ENCODE results near the gene EIF4G1. TPM values are rescaled to one million over a fixed set of nuclear protein-coding genes. Genes with fewer than 3 reads are reported as not detected.
A peak's percentile ranks its signal among the peaks of the same experiment; 100 is the strongest.

Gene EIF4G1
- total and polyA plus RNA-seq, 7 experiments from 2014 or later, result 19.1 to 341 (median 206) TPM

- ATAC-seq, result no peak
- Histone ChIP-seq H3K27ac (ENCODE audit: low read depth, low read length) (no peak overlapping the region), H3K27me3 (ENCODE audit: control insufficient read depth in 2 of 2, insufficient read depth in 2 of 2, low read length in 2 of 2) (no peaks in the 10 kb centered on the region), H3K9me3 (ENCODE audit: control insufficient read depth in 2 of 3, low read length in 3 of 3) (no peaks in the 10 kb centered on the region), H3K4me3 (ENCODE audit: low read length) (no peak overlapping the region), H3K36me3 (ENCODE audit: control insufficient read depth in 2 of 3, insufficient read depth in 3 of 3, low read length in 3 of 3) (peaks cover 0 to 3% (median 0%) of the 10 kb centered on the region in 3 experiments), H3K4me1 (ENCODE audit: control insufficient read depth in 2 of 2, insufficient read depth in 2 of 2, low read length in 2 of 2) (peaks cover 0 to 13% of the 10 kb centered on the region in 2 donors)
- no peaks in the 10 kb centered on the region for H3K9me3 Mint-ChIP-seq
- H3K4me3 Mint-ChIP-seq, result peak overlapping the region in 1 of 10 donors; percentile 74
- H3K27me3 Mint-ChIP-seq, result peaks cover 0 to 10% (median 0%) of the 10 kb centered on the region in 5 donors
- no peak overlapping the region for H3K27ac Mint-ChIP-seq
- ChIA-PET CTCF (no interaction called here), POLR2A (no interaction called here)
- intact Hi-C loops (cut with micrococcal nuclease), result no loop called here
- H3K4me1 Mint-ChIP-seq, result peaks cover 5 to 15% (median 9%) of the 10 kb centered on the region in 7 donors
- no peak for DNase-seq
- no peaks in the 10 kb centered on the region for H3K36me3 Mint-ChIP-seq
Observed at GRCh38 chr3:184357248-184358123, 43.1 kb downstream of the EIF4G1 start.

- H3K9me3 ChIP-seq (ENCODE audit: control insufficient read depth in 2 of 3, low read length in 3 of 3), result no peaks in the 10 kb centered on the region
- intact Hi-C loops (cut with micrococcal nuclease), result no loop called here
- CTCF ChIA-PET, result no interaction called here
Observed at GRCh38 chr3:184358124-184358767, 43.8 kb downstream of the EIF4G1 start.

GRCh38 chr3:184358921-184359350 lies 44.5 kb downstream of the EIF4G1 start:
- Mint-ChIP-seq H3K4me3 (no peak overlapping the region), H3K36me3 (peaks cover 0 to 4% (median 0%) of the 10 kb centered on the region in 5 donors), H3K27me3 (peaks cover 0 to 13% (median 0%) of the 10 kb centered on the region in 5 donors), H3K27ac (no peak overlapping the region), H3K9me3 (peaks cover 0 to 7% (median 0%) of the 10 kb centered on the region in 11 donors), H3K4me1 (peaks cover 9 to 18% (median 13%) of the 10 kb centered on the region in 7 donors)
- Histone ChIP-seq H3K9me3 (ENCODE audit: control insufficient read depth in 2 of 3, low read length in 3 of 3) (no peaks in the 10 kb centered on the region), H3K27me3 (ENCODE audit: control insufficient read depth in 2 of 2, insufficient read depth in 2 of 2, low read length in 2 of 2) (no peaks in the 10 kb centered on the region), H3K27ac (ENCODE audit: low read depth, low read length) (no peak overlapping the region), H3K36me3 (ENCODE audit: control insufficient read depth in 2 of 3, insufficient read depth in 3 of 3, low read length in 3 of 3) (peaks cover 0 to 5% (median 0%) of the 10 kb centered on the region in 3 experiments), H3K4me3 (ENCODE audit: low read length) (no peak overlapping the region), H3K4me1 (ENCODE audit: control insufficient read depth in 2 of 2, insufficient read depth in 2 of 2, low read length in 2 of 2) (peaks cover 3 to 15% of the 10 kb centered on the region in 2 donors)
- DNase-seq (no peak), ATAC-seq (no peak)
- ChIA-PET CTCF (no interaction called here), POLR2A (no interaction called here)
- intact Hi-C loops (cut with micrococcal nuclease), result no loop called here

More at GRCh38 chr3:184358124-184358767, 43.8 kb downstream of the EIF4G1 start:
- Histone ChIP-seq H3K4me3 (ENCODE audit: low read length) (no peak overlapping the region), H3K27me3 (ENCODE audit: control insufficient read depth in 2 of 2, insufficient read depth in 2 of 2, low read length in 2 of 2) (no peaks in the 10 kb centered on the region), H3K36me3 (ENCODE audit: control insufficient read depth in 2 of 3, insufficient read depth in 3 of 3, low read length in 3 of 3) (peaks cover 0 to 5% (median 0%) of the 10 kb centered on the region in 3 experiments), H3K27ac (ENCODE audit: low read depth, low read length) (no peak overlapping the region), H3K4me1 (ENCODE audit: control insufficient read depth in 2 of 2, insufficient read depth in 2 of 2, low read length in 2 of 2) (peaks cover 0 to 13% of the 10 kb centered on the region in 2 donors)
- Mint-ChIP-seq H3K27me3 (peaks cover 0 to 11% (median 0%) of the 10 kb centered on the region in 5 donors), H3K9me3 (peaks cover 0 to 3% (median 0%) of the 10 kb centered on the region in 11 donors), H3K4me1 (peaks cover 6 to 16% (median 10%) of the 10 kb centered on the region in 7 donors), H3K36me3 (peaks cover 0 to under 1% (median 0%) of the 10 kb centered on the region in 5 donors), H3K27ac (no peak overlapping the region), H3K4me3 (peak overlapping the region in 2 of 10 donors; percentile 21 to 74)
- POLR2A ChIA-PET, result no interaction called here
- no peak for DNase-seq
- ATAC-seq, result no peak

GRCh38 chr3:184359610-184360009 lies 45.2 kb downstream of the EIF4G1 start:
- POLR2A ChIA-PET, result interaction anchor here (1.0 kb wide), 1 partner anchor 57 kb away, joined by 3 read pairs; no protein-coding TSS in a partner anchor
- H3K27ac Mint-ChIP-seq, result peak overlapping the region in 1 of 9 donors; percentile 47

GRCh38 chr3:184360070-184360928 lies 45.9 kb downstream of the EIF4G1 start:
- Mint-ChIP-seq H3K4me1 (peaks cover 21 to 30% (median 24%) of the 10 kb centered on the region in 7 donors), H3K27ac (peak overlapping the region in 5 of 9 donors; percentile 46 to 81 (median 62)), H3K9me3 (peaks cover 0 to 7% (median 0%) of the 10 kb centered on the region in 11 donors), H3K36me3 (peaks cover 0 to 14% (median 3%) of the 10 kb centered on the region in 5 donors), H3K27me3 (peaks cover 0 to 13% (median 0%) of the 10 kb centered on the region in 5 donors), H3K4me3 (peak overlapping the region; percentile 59 to 100 (median 83))
- DNase-seq (no peak), ATAC-seq (no peak)
- no peak overlapping the region for H3K27ac ChIP-seq (ENCODE audit: low read depth, low read length)
- H3K36me3 ChIP-seq (ENCODE audit: control insufficient read depth in 2 of 3, insufficient read depth in 3 of 3, low read length in 3 of 3), result peaks cover 0 to 10% (median 0%) of the 10 kb centered on the region in 3 experiments
- no peaks in the 10 kb centered on the region for H3K9me3 ChIP-seq (ENCODE audit: control insufficient read depth in 2 of 3, low read length in 3 of 3)
- ChIA-PET CTCF (interaction anchor here (0.6 to 1.1 kb wide), 2 partner anchors 27 to 34 kb away, joined by 3 read pairs; no protein-coding TSS in a partner anchor), POLR2A (interaction anchor here (0.6 to 1.0 kb wide), 3 partner anchors 25 to 58 kb away, joined by 3 read pairs; no protein-coding TSS in a partner anchor)
- H3K4me1 ChIP-seq (ENCODE audit: control insufficient read depth in 2 of 2, insufficient read depth in 2 of 2, low read length in 2 of 2), result peaks cover 11 to 13% of the 10 kb centered on the region in 2 donors
- intact Hi-C loops (cut with micrococcal nuclease), result loop anchor here (5.0 to 10.0 kb wide), 5 partner anchors 352 to 1577 kb away; partner anchors contain the start of genes MAGEF1 (in 2 of the 2), KLHL24 (in 1 of the 2), PARL (in 1 of the 2) and TMEM41A (in 1 of the 2)
- H3K4me3 ChIP-seq (ENCODE audit: low read length), result no peak overlapping the region
- H3K27me3 ChIP-seq (ENCODE audit: control insufficient read depth in 2 of 2, insufficient read depth in 2 of 2, low read length in 2 of 2), result no peaks in the 10 kb centered on the region

More at GRCh38 chr3:184359610-184360009, 45.2 kb downstream of the EIF4G1 start:
- CTCF ChIA-PET, result no interaction called here
- no peaks in the 10 kb centered on the region for H3K27me3 ChIP-seq (ENCODE audit: control insufficient read depth in 2 of 2, insufficient read depth in 2 of 2, low read length in 2 of 2)
- H3K27ac ChIP-seq (ENCODE audit: low read depth, low read length), result no peak overlapping the region
- no peaks in the 10 kb centered on the region for H3K9me3 ChIP-seq (ENCODE audit: control insufficient read depth in 2 of 3, low read length in 3 of 3)
- peaks cover 10 to 11% of the 10 kb centered on the region in 2 donors for H3K4me1 ChIP-seq (ENCODE audit: control insufficient read depth in 2 of 2, insufficient read depth in 2 of 2, low read length in 2 of 2)
- ATAC-seq (no peak), DNase-seq (no peak)
- Mint-ChIP-seq H3K9me3 (peaks cover 0 to 7% (median 0%) of the 10 kb centered on the region in 11 donors), H3K36me3 (peaks cover 0 to 7% (median 0%) of the 10 kb centered on the region in 5 donors), H3K4me1 (peaks cover 14 to 23% (median 17%) of the 10 kb centered on the region in 7 donors), H3K4me3 (peak overlapping the region in 6 of 10 donors; percentile 59 to 100 (median 82)), H3K27me3 (peaks cover 0 to 13% (median 0%) of the 10 kb centered on the region in 5 donors)
- H3K36me3 ChIP-seq (ENCODE audit: control insufficient read depth in 2 of 3, insufficient read depth in 3 of 3, low read length in 3 of 3), result peaks cover 0 to 5% (median 0%) of the 10 kb centered on the region in 3 experiments
- no peak overlapping the region for H3K4me3 ChIP-seq (ENCODE audit: low read length)
- intact Hi-C loops (cut with micrococcal nuclease), result loop anchor here (5.0 to 10.0 kb wide), 5 partner anchors 353 to 1578 kb away; partner anchors contain the start of genes MAGEF1 (in 2 of the 2), KLHL24 (in 1 of the 2), PARL (in 1 of the 2) and TMEM41A (in 1 of the 2)
